Measurements from ENCODE around the gene HPSE2.

HPSE2 gene

GRCh38 chr10:98610301-98610700, 625.4 kb downstream of the HPSE2 start:
- TF ChIP-seq FOXP2 (optimal IDR thresholded peaks at IDR 0.05; ENCODE audit: borderline replicate concordance, extremely low read depth, extremely low read length, insufficient read depth) (no peak), SIN3A (IDR thresholded peaks at IDR 0.05; ENCODE audit: borderline replicate concordance, insufficient read depth, low read length) (no peak), REST (IDR thresholded peaks at IDR 0.05; ENCODE audit: insufficient read depth in 1 of 2, low read depth in 2 of 2, low read length in 2 of 2) (no peak), TAF1 (IDR thresholded peaks at IDR 0.05; ENCODE audit: borderline replicate concordance, insufficient read depth, low read length) (no peak), POLR2AphosphoS5 (IDR thresholded peaks at IDR 0.05; ENCODE audit: low read depth, low read length) (no peak)

- TF ChIP-seq POLR2AphosphoS5 (IDR thresholded peaks at IDR 0.05; ENCODE audit: low read depth, low read length) (no peak), FOXP2 (optimal IDR thresholded peaks at IDR 0.05; ENCODE audit: borderline replicate concordance, extremely low read depth, extremely low read length, insufficient read depth) (no peak), TAF1 (IDR thresholded peaks at IDR 0.05; ENCODE audit: borderline replicate concordance, insufficient read depth, low read length) (no peak), REST (IDR thresholded peaks at IDR 0.05; ENCODE audit: insufficient read depth in 1 of 2, low read depth in 2 of 2, low read length in 2 of 2) (no peak), SIN3A (IDR thresholded peaks at IDR 0.05; ENCODE audit: borderline replicate concordance, insufficient read depth, low read length) (no peak)
Measured at GRCh38 chr10:98609265-98609664, 626.4 kb downstream of the HPSE2 start.

DNA sequence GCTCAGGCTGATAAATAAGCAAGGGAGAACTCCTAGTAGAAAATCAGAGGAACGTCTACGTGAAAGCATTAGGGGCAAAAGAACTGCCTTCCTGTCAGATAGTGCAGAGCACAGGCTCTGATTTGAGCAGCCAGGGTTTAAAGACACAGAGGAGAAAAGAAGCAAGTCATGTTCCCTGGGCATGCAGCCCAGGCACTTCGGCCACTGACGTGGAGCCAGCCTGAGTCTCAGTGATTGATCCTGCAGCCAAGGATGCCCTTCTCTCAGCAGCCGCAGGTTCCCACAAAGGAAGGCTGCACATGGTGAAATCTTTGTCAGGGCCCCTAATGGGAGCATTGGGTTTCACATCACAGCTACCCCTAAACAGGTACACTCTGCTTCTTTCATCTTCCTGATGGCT, 627.2 kb downstream of the HPSE2 start:
- no peak for TF ChIP-seq SIN3A (IDR thresholded peaks at IDR 0.05; ENCODE audit: borderline replicate concordance, insufficient read depth, low read length)
- no peak for TF ChIP-seq REST (IDR thresholded peaks at IDR 0.05; ENCODE audit: insufficient read depth in 1 of 2, low read depth in 2 of 2, low read length in 2 of 2)
- TF ChIP-seq POLR2AphosphoS5 (IDR thresholded peaks at IDR 0.05; ENCODE audit: low read depth, low read length): no peak
- no peak for TF ChIP-seq TAF1 (IDR thresholded peaks at IDR 0.05; ENCODE audit: borderline replicate concordance, insufficient read depth, low read length)
- no peak for TF ChIP-seq FOXP2 (optimal IDR thresholded peaks at IDR 0.05; ENCODE audit: borderline replicate concordance, extremely low read depth, extremely low read length, insufficient read depth)

DNA sequence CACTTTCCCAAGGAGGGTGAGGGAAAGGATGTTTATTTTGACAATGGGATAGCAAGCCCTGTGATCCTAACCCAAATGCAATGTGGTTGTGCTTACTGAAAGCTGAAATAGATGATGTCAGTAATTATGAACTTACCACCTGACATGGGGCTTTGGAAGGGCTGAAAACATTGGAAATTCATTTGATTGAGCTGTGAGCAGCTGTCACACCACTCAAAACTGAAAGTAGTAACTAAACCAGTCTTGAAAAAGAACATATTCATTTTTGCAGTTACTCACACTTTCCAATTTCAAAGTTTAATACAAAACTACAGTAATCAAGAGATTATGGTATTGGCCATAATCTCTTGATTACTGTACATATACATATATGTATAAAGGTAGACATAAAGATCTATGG, 633.4 kb downstream of the HPSE2 start:
- no peak for TF ChIP-seq POLR2AphosphoS5 (IDR thresholded peaks at IDR 0.05; ENCODE audit: low read depth, low read length)
- no peak for TF ChIP-seq SIN3A (IDR thresholded peaks at IDR 0.05; ENCODE audit: borderline replicate concordance, insufficient read depth, low read length)

- TF ChIP-seq FOXP2 (optimal IDR thresholded peaks at IDR 0.05; ENCODE audit: borderline replicate concordance, extremely low read depth, extremely low read length, insufficient read depth) (no peak), POLR2AphosphoS5 (IDR thresholded peaks at IDR 0.05; ENCODE audit: low read depth, low read length) (no peak), TAF1 (IDR thresholded peaks at IDR 0.05; ENCODE audit: borderline replicate concordance, insufficient read depth, low read length) (no peak), REST (IDR thresholded peaks at IDR 0.05; ENCODE audit: insufficient read depth in 1 of 2, low read depth in 2 of 2, low read length in 2 of 2) (no peak), SIN3A (IDR thresholded peaks at IDR 0.05; ENCODE audit: borderline replicate concordance, insufficient read depth, low read length) (no peak)
Measured at GRCh38 chr10:98599032-98599610, 636.5 kb downstream of the HPSE2 start.

Data from PFSK-1 (cell line).